ENCODE measurements around the gene MLPH.

- TF ChIP-seq, protein P1, sequence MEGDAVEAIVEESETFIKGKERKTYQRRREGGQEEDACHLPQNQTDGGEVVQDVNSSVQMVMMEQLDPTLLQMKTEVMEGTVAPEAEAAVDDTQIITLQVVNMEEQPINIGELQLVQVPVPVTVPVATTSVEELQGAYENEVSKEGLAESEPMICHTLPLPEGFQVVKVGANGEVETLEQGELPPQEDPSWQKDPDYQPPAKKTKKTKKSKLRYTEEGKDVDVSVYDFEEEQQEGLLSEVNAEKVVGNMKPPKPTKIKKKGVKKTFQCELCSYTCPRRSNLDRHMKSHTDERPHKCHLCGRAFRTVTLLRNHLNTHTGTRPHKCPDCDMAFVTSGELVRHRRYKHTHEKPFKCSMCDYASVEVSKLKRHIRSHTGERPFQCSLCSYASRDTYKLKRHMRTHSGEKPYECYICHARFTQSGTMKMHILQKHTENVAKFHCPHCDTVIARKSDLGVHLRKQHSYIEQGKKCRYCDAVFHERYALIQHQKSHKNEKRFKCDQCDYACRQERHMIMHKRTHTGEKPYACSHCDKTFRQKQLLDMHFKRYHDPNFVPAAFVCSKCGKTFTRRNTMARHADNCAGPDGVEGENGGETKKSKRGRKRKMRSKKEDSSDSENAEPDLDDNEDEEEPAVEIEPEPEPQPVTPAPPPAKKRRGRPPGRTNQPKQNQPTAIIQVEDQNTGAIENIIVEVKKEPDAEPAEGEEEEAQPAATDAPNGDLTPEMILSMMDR (IDR thresholded peaks at IDR 0.05) = no peak
- TF ChIP-seq POLR2A (IDR thresholded peaks at IDR 0.05) = no peak
Observed at GRCh38 chr2:237534380-237534779, 47.3 kb downstream of the MLPH start.

Measured in lower leg skin (tissue), 3 donors.